GM18868 (cell line): ENCODE data around the gene SAMM50.

ENCODE experiments used
- ATAC-seq: cut with Tn5 transposase; IDR thresholded peaks from one replicate; pipeline ENCODE4 v1.9.1; 2021; ENCODE audit warnings: mild to moderate bottlenecking, moderate library complexity; ENCODE audit not compliant: unreplicated experiment

SAMM50 gene

DNA sequence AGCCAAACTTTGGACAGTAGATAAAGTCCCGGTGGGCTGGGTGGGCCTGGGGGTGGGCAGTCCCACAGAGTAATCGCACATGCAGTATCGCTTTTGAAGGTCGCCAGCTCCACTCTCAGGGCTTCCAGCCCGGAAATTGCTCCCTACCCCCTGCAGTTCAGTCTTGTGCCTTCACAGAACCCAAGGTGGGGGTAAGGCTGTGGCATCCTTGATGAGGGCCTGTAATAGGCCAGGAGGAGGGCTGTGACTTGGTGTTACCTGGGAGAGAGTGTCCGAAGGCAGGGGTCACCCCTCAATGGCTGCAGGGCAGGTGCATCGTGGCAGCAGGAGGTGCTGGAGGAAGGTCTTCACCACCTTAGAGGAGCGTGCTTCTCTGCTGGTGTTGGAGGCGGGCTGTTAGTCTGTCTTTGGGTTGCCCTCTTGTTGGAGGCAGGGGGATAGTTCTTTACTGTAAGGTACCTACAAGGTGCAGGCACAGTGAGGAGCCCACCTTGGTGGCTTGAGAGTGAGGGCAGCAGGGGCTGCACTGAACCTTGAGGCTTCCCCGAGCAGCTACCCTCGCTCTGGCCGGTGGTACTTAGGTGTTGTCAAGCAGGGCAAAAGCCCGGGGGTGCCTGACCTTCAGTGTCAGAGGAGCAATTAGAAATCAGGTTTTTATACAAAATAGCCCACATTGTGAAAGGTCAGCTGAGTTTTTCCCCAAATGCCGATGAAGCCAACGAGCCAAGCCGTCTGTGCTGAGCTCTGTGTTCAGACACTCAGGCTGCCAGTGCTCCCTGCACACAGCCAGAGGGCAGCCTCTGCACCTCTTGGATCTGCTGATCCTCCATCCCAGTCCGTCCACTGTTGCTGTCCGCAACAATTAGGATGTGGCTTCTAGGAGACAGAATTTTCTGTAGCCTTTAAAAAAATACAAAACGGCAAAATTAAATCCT, 21.9 kb downstream of the SAMM50 start:
- ATAC-seq: no peak

- no peak for ATAC-seq
Measured at GRCh38 chr22:43978558-43978957, 23.3 kb downstream of the SAMM50 start.

- ATAC-seq: no peak
Measured at GRCh38 chr22:43980579-43980978, 25.3 kb downstream of the SAMM50 start.

GRCh38 chr22:43980996-43981395, 25.8 kb downstream of the SAMM50 start:
- ATAC-seq: no peak

- no peak for ATAC-seq
Measured at GRCh38 chr22:43983808-43984207, 28.6 kb downstream of the SAMM50 start.

- no peak for ATAC-seq
Measured at GRCh38 chr22:43985532-43985931, 30.3 kb downstream of the SAMM50 start.

DNA sequence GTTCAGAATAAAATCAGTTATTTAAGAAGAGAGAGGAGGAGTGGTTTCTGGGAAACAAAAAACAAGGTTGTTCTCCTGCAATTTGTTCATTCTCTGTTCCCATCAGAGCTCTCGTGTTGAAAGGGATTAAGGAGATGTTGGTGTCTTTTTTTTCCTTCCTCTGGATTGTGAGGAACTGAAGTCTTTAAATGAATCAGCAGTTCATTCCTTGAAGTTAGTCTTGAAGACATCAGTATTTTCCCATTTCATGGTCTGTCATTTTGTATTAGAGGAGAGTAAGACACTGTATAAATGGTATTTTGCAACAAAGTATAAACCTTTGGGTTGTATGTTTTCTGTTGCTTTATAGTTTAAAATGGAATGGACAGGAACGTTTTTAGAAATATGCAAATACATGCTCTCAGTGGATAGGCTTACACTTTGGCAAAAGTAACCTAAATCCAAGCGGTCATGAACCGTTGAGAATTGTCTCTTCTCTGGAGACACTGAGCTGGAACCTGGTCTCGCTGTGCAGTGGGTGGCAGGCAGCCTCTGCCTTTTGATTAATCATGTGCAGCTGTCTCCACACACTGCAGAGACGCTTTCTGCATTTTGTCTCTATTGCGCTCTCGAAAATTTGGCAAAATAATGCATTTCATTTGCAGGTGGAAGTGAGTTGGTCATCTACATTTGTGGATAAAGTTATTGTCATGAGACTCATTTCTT, 33.0 kb downstream of the SAMM50 start:
- no peak for ATAC-seq

- ATAC-seq: no peak
Measured at GRCh38 chr22:43988960-43989359, 33.7 kb downstream of the SAMM50 start.

GRCh38 chr22:43990044-43990443, 34.8 kb downstream of the SAMM50 start:
- ATAC-seq: no peak

DNA sequence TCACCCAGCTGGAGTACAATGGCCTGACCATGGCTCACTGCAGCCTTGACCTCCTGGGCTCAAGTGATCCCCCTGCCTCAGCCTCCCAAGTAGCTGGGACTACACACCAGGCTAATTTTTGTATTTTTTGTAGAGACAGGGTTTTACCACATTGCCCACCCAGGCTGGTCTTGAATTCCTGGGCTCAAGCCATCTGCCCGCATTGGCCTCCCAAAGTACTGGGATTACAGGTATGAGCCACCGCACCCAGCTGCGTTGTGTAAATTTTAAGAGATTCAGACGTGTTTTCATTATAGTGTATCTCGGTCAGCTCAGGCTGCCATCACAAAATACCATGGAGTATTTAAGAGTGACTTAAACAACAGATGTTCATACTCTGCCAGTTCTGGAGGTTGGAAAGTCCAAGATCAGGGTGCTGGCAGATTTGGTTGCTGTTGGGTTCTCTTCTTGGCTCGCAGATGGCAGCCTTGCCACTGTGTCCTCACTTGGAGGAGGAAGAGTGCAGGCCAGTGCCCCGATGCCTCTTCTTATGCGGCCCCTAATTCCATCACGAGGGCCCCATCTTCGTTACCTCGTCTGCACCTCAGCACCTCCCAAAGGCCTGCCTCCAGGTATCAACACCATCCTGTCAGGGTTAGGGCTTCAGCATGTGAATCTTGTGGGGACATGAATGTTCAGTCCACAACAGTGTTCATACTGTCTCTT, 36.2 kb downstream of the SAMM50 start:
- no peak for ATAC-seq

GRCh38 chr22:43992331-43992821, 37.1 kb downstream of the SAMM50 start:
- no peak for ATAC-seq

GRCh38 chr22:43993072-43993760, 38.0 kb downstream of the SAMM50 start:
- ATAC-seq: no peak

DNA sequence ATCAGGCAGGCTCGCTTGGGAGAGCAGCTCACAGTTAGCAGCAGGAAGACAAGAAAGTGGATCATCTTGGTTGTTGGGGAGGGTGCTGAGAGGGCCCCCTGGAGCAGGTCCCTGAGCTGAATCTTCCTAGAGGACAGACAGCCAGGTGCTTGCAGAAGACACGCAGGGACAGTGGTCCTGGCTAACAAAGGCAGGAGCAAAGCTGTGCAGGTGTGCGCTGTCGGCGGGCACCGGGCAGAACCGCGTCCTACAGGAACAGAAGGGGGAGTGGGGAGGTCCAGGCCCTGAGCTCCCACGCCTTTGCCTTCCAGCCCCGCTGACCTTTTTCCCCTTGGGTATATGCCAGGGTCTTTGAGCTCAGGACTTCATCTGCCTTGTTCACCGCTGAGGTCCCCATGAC, 38.8 kb downstream of the SAMM50 start:
- ATAC-seq: no peak

GRCh38 chr22:43994416-43994815, 39.2 kb downstream of the SAMM50 start:
- no peak for ATAC-seq

DNA sequence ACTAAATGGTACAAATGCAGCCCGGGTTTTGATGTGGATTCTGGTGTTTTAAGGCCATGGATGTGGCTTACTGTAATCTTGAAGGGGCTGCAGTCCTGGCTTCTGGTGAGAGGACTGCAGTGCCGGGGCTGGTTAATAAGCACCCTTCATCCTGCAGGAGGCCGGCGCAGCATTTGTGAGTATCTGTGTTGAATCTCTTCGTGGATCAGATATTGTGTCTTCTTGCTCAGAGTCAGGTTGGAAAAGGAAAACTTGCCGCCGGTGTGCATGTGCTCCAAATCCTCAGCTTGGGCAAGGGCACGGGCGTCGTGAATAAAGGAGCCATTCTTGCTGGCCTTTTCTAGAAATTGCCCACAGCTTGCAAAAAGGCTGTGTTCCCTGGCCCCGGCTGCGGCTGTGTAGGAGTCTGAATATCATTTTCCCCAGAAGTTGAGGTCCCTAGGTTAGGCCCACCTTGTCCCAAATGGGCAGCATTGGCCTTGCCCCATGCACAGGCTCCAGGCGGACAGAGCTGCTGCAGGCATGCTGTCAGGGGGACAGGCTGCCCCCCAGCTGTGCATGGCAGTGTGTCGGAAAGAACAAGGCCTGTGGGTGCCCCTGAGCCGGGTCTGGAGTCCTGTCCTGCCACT, 39.9 kb downstream of the SAMM50 start:
- ATAC-seq: no peak

DNA sequence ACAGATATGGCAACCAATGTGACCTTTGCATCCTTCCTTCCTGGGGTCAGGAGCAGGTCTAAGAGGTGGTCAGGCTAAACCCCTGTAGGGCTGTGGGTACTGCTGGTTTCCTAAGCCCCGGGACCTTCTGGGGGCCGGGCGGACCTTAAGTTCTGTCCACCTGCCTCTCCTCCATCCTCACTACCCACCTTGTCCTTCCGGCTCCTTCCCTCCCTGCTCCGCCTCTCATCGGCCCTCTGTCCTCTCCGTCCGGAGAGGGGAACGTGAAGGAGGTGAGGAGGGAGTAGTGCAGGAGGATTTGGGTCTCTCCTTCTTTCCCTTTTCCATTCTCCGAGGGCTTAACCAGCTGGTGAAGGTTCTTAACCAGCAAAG, 40.5 kb downstream of the SAMM50 start:
- ATAC-seq: no peak

- ATAC-seq: no peak
Measured at GRCh38 chr22:43996170-43996980, 41.1 kb downstream of the SAMM50 start.

DNA sequence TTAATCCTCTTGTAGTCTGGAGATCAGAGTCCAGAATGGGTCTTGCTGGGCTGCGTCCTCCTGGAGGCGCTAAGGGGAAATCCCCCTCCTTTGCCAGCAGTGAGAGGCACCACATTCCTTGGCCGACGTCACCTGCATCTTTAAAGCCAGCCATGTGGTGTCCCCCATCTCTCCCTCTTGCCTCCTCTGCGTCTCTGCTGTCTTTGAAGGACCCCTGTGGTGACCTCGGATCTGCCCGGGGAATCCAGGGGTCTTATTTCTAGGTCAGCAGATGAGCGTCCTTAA, 41.7 kb downstream of the SAMM50 start:
- ATAC-seq: no peak

DNA sequence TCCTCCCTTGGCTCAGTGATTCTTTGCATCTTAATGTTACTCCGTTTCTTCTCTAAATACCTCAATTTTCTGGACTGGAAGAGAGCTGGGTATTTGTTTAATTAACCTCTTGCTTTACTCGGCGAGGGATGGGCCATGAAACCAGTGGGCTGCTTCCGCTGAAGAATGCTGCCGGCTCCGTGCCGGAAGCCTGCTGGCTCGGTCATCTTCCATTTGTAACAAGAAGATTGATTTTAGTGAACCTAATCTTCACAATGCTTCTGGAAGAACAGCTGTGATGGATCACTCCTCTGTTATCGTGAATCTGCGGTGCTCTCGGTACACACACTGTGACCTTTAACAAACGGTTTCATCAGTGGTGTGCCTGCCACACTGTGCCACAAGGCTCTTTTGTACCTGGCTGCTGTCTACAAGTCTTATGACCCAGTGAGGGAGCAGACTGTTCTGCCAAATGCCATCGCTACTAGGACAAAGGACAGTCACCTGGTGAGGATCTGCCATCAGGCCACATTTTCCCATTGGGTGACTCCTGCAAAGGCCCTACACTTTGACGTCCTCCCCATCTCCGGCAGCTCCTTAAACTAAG, 43.5 kb downstream of the SAMM50 start:
- no peak for ATAC-seq
